Neural progenitor cell (in vitro differentiated cells): ENCODE data around the gene AP5S1.

Experiments used
- EZH2 ChIP-seq: fragments of 200-600 bp; sonication (generic); IDR thresholded peaks from 2 replicates; pipeline ENCODE4 v1.6.1; 2017; ENCODE audit warnings: antibody characterized with exemption, mild to moderate bottlenecking, moderate library complexity
- EZH2phosphoT487 ChIP-seq: fragments of 200-600 bp; sonication (generic); IDR thresholded peaks from 2 replicates; pipeline ENCODE4 v1.6.1; 2017; ENCODE audit warnings: antibody characterized with exemption
- TF ChIP-seq, protein P1 (sequence below): fragments of 200-600 bp; sonication (generic); IDR thresholded peaks from 2 replicates; pipeline ENCODE4 v1.5.1; 2017; ENCODE audit warnings: antibody characterized with exemption, mild to moderate bottlenecking

DNA sequence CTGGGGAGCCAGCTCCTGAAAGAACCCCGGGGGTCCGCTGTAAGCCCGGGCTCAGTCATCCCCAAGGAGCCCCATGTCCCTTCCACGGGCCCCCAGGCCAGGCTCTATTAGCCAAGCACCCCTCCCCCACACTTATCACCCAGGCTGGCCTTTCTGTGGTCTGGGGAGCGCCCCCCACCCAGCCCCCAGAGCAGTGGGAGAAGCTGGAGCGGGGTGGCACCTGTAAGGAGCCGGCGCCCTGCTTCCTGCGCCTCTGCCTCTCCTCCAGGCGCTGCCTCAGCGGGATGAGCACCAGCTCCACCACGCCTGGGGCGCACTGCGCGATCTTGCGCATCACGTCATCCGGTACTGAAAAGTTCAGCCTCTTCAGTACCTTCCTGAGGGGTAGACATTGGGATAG lies 41.4 kb upstream of the AP5S1 start:
- TF ChIP-seq EZH2phosphoT487 (no peak), EZH2 (no peak)
- TF ChIP-seq, protein P1, sequence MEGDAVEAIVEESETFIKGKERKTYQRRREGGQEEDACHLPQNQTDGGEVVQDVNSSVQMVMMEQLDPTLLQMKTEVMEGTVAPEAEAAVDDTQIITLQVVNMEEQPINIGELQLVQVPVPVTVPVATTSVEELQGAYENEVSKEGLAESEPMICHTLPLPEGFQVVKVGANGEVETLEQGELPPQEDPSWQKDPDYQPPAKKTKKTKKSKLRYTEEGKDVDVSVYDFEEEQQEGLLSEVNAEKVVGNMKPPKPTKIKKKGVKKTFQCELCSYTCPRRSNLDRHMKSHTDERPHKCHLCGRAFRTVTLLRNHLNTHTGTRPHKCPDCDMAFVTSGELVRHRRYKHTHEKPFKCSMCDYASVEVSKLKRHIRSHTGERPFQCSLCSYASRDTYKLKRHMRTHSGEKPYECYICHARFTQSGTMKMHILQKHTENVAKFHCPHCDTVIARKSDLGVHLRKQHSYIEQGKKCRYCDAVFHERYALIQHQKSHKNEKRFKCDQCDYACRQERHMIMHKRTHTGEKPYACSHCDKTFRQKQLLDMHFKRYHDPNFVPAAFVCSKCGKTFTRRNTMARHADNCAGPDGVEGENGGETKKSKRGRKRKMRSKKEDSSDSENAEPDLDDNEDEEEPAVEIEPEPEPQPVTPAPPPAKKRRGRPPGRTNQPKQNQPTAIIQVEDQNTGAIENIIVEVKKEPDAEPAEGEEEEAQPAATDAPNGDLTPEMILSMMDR: no peak
